Stimulated activated CD4-positive, alpha-beta T cell treated with anti-CD3 and anti-CD28 coated beads, Interleukin-4, amount 100 ng/mL, for 1 hour (primary cell): ENCODE measurements around the gene PTPRT.
"Not testable (repeated sequence)": the region's sequence is repeated elsewhere in the genome, so short reads cannot be mapped to it uniquely, and the experiment has no call there.

ENCODE experiments used
- DNase-seq: peaks from one replicate; pipeline ENCODE4 v3.0.0-alpha.2; 2020

Gene PTPRT

DNA sequence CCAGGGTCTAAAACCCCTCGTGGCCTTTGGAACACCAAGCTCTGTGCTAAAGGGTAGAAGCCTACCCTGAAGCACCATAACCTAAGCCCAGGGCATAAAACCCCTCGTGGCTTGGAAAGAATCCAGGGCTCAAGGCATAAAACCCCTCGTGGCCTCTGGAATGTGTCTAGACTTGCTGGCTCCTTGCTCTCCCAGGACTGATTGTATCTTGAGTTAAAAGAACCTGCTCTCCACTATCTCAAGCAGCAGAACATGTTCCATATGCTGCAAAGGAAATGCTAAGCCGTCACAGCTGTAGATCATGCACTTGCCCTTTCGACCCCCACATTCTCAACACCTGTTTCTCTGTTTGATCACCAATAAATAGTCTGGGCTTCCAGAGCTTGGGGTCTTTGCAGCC lies 288.9 kb downstream of the PTPRT start:
- DNase-seq, result not testable (repeated sequence)

DNA sequence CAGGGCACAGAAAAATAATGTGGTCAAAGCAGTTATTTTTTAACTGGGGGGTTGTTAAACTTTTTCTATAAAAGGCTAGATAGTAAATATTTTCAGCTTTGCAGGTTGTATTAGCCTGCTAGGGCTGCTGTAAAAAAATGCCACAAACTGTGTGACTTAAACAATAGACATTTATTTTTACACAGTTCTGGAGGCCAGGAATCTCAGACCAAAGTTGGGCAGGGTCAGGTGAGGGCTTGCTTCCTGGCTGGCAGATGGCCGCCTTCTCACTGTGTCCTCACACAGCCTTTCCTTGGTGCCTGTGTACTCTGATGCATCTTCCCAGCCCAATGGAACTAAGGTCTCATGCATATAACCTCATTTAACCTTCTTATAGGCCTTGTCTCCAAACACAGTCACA lies 294.7 kb downstream of the PTPRT start:
- no peak for DNase-seq

DNA sequence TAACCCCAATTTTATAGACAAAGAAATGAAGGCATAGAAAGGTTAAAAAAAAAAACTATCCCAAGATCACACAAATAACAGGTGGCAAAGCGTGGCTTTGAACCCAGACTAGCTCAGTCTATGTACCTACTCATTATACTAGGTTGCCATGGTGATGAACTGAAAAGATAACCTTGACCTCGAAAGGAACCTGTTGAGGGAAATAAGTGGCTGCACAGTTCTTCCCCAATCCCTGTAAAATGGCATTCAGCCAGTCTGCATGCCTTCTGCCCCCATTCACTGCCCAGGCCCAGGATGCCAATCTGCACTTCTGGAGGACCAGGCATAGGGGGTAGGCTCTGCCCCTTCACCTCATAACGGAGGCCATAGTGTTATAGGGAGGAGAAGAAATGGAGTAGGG lies 295.2 kb downstream of the PTPRT start:
- DNase-seq, result no peak

DNA sequence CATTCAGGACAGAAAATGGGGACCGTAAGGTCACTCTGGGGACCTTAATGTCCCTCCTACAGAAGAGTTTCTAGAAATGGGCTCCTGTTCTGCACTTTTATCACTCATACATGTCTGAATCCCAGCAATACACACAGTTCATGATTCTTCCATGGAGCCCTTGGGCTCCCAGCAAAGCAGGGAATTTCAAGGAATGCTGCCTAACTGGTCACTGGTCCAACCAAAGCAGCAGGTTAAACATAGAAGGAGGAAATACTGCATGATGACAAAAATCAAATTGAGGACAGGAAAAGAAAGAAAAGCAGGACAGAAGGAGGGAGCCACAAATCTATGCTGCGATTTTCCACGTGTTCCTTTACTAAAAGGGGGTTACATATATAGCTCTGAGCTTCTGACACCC lies 300.2 kb downstream of the PTPRT start:
- DNase-seq, result no peak

DNA sequence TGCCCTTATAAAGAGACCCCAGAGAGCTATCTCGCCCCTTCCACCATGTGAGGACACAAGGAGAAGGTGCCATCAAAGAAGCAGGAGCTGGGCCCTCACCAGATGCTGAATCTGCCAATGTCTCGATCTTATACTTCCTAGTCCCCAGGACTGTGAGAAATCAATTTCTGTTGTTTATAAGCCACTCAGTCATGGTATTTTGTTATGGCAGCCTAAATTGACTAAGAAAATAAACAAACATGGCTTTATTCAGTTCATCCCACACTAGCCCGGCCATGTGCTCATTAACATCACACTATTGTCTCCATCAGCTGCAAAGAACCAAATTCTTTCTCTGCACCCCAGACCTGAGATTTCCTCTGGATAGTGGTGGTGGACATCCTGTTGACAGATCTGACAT lies 302.4 kb downstream of the PTPRT start:
- no peak for DNase-seq

DNA sequence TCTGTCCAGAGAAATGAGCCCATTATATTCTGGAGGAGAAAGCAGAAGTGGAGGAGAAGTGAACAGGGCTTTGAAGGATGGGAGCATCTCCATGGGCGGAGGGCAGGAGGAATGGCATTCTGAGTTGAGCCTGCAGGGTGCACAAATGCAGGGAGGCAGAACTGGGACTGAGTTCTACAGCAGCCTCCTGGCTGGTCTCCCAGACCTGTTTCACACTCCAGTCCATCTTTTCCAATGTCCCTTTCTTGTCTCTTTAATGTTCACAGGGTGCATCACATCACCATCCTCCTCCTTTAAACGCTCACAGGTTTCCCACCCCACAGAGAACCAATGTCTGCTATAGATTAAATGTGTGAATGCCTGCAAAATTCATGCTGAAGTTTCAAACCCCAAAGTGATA lies 302.9 kb downstream of the PTPRT start:
- no peak for DNase-seq

DNA sequence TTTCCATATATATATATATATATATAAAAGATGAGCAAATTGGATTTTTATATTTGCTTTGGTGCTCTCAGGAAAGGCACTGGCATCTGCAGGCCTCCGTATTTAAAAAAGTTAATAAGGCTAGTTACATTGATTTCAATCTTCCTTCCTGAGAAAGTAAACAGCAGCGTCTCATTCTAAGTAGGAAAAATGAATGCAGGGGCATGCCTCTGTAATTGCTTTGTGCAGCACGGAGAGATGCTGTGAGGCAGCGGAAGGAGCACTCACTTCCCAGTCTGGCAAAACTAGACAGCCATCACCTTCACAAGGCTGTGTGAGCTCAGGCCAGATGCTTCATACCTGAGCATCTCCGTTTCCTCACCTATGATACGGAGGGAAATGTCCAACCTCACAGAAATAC lies 303.7 kb downstream of the PTPRT start:
- DNase-seq, result no peak

DNA sequence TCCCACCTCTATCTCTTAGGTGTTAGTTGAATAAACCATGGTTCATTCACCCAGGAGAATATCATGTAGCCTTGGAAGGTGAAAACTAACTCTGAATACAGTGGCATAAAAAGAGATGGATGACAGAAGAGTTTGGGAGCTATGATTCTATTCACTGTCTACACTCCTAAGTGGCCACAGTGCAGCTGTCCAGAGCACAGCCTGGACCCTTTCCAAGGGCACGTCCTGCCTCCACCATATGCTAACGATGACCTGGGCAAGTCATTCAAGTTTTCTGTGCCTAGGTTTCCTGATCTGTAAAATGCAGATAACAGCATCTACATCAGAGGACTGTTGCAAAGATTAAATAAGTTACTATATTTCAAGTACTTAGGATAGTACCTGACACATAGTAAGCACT lies 314.1 kb downstream of the PTPRT start:
- no peak for DNase-seq

DNA sequence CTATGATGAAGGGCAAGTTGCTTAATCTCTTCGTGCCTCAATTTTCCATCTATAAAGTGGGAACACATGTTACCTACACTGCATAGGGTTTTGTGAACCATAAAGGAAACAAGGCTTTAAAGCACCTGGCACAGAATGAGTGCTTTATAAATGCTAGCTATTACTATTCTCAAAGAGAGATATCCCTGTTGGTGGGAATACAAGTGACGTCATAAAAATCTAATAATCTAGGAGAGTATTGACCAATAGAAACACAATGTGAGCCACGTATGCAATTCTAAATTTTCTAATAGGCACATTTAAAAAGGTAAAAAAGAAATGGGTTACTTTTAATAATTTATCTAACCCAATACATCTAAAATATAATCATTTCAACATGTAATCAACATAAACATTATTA lies 316.4 kb downstream of the PTPRT start:
- no peak for DNase-seq

DNA sequence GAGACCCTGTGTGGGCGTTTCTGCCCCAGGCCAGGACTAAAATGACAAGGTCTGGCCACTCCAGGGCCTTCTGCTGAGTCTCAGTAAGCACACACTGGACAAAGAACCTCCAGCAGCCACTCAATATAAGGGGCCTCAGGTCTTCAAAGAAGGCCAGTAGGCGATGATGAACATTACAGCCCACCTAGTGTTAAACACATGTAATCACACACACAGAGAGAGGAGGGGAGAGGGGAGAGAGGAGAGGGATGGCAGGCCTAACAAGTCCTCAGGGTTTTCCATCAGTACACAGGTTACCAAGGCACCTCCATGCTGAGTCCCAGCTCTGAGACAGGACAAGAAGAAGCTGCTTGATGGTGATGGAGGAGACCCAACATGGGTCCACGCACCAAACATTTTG lies 325.6 kb downstream of the PTPRT start:
- DNase-seq, result no peak

DNA sequence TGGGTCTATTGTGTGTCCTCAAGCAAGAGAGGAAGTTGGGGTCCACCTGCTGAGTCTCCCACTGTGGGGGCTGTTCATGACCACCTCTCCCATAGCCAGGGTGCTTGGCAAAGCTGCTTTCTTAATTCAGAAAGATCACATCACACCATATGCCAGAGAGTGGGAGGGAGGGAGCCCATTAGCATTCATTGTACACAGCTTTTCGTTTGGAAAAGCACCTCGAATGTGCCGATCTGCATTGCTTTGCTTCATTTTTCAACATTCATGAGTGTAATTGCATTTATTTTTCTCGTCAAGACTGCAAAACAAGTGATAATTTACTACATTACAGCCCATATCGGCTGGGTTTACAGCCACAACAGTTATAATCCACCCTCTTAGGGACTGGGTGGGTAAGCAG lies 327.3 kb downstream of the PTPRT start:
- DNase-seq, result no peak

DNA sequence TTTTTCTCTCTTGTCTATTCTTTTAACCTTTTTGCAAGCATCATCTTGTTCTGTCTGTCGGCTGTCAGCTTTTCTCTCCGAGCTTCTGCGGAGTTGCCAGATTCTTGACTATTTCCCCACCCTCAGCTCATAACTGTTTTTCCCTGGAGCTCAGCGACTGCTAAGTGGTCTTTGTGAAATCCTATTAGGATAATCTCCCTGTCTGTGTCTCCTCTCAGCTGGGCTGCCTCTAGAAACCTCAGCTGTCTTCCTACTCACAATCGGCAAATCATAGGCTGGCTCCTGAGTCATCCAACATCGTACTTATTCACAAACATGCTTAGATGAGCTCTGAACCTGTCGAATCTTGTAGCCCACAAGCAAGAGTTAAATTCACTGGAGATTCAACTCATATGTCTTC lies 332.3 kb downstream of the PTPRT start:
- DNase-seq, result no peak

DNA sequence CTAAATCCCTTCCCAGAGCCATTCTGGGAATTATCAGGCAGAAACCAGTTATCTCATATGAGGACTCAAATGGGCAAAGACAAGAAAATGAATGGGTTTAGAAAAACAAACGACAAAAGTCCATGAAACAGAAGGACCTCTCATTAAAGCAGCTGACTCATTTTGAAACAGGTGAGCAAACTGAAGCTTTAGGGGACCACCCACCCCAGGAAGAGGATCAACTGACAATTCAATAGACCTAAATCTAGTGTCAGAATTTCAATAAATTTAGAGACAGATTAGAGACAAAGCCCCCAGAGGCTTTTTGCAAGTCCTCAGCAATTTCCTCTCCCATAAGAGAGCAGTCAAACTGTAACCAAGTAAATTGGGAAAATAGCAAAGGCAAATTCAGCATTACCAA lies 333.8 kb downstream of the PTPRT start:
- no peak for DNase-seq

DNA sequence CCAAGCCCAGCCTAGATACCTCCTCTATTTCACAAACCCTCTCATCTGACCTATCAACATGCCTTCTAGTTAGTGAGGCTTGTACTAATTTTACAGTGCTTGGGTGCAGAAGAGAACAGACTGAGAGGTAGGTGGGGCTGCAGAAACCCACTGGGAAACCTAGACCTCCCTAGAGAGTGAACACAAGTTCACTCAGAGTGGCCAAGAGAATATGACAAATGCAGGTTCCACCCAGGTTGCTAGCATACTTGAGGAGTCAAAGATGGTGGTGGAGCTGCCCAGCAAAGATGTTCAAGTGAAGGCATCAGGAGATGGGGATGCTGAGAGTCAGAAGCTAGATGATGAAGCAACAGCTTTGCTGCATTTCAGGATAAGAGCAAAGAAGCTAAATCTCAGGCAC lies 337.0 kb downstream of the PTPRT start:
- no peak for DNase-seq

DNA sequence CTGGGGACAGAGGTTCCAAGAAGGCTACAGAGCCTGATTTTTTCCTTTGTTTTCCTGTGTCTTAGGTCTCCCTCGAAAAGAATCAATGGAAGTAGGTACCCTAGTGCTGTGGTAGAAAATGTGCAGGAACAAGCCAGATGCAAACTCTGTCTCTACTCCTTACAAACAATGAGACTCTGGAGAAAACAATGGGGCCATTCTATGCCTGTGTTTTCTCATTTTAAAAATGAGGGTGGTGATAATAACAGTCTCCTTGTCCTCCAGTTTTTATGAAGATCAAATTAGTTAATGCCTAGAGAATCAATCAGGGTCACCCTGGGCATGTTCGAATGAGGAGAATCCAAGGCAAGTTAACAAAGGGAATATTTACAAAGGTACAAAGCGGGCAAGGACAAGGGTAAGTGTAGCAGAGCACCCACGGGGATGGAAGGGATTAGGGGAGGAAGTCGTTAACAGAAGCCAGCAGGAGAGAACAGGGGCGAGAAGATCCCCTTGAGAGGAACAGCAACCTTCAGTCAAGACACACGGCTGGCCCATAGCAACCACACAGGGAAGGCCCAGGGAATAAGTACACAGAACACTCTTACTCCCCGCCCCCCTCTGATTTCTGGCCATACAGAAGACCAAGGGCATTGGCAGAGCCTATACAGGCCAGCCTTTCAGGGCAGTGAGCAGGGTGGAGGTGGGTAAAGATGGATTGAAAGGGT lies 342.8 kb downstream of the PTPRT start:
- DNase-seq, result no peak

DNA sequence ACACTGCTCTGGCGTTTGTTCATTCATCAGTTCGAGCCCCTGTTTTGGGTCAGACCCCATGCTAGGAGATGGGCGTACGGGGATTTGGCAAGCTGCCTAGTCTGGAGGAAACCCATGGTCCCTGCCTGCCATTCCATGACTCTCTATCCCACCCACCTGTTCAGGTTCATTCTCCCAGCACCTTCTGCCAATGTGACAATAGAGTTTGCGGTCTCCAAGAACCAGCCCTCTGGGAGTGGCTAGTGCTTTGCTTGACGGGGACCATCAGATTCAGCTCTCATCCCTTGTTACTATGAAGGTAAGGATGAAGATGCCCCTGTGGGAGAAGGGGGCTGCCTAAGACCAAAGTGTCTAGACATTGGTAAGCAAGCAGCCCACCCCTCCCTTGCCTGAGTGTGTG lies 345.0 kb downstream of the PTPRT start:
- no peak for DNase-seq

DNA sequence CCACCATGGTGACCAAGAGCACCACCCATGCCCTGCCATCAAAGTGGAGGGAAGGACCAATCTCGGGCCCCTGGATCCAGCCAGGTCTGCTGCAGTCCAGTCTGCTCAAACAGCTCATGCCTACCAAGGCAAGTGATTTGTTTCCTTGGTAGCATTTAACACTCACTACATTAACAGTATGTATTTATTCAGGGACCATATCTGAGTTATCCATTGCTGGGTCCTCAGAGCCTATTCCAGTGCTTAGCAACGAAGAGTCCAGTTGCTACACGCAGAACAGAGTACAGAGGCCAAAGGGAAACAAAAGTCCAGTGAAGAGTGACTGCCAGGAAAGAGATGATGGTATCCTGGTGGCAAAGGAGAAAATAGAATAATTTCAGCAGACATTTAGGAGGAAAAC lies 352.2 kb downstream of the PTPRT start:
- DNase-seq, result no peak

DNA sequence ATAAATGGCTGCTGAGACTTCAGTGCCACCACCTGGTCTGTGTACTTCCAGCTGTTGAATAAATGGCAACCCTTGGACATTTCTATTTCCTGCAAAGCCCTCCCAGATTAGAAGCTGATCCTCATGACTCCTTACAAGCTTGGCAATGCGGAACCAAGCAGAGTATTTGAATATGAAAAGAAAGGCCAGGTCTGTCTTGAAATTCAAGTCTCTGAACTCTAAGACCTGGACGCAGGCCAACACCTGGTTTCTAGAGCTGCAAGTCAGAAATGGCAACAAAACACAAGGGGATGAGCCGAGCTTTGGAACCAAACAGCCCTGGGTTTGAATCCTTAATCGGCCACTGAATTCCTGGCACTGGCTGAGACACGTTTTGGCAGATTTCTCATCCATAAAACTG lies 353.4 kb downstream of the PTPRT start:
- no peak for DNase-seq

DNA sequence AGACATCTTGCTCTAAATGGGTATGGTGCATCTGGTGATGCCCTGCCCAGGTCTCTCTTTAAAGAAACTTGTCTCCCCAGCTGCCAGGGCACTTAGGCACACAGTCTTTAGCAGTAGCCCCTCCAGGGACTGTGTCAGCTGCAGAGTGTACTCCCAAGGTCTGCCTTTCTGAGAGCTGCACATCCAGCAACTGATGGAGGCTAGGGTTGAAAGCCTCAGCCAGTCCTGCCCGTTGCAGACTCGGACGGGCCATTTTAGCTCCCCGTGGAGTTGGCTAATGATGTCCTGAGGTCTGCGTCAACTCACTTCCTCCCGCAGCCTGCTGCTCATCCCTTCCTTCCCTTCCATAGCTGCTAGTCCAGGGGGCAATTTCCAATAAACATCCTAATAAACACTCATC lies 381.8 kb downstream of the PTPRT start:
- DNase-seq, result no peak

DNA sequence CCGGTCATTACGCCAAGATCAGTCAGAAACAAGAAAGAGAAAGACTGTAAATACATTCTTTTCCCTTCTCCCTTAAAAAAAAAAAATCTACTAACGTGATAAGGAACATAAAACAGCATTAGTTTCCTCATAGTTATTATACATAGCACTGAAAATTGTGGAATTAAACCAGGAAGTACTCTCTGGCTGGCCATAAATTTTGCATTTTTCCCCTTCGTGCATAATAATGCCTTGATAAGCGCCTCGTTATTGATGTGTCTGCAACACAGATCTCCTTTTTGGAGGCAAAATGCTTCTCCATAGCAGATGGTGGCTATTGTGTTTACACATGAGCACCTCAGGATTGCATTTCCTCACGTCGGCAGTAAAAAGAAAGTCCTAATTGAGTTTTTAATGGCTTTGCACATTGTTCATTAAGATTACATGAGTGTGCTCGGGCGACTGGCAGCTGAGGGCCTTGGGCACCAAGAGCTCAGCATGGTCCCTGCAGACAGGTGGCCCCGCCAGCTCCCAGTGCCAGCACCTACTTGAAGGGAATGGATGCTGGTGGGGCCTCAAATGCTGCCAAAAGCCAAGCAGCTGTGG lies 394.5 kb downstream of the PTPRT start:
- no peak for DNase-seq

DNA sequence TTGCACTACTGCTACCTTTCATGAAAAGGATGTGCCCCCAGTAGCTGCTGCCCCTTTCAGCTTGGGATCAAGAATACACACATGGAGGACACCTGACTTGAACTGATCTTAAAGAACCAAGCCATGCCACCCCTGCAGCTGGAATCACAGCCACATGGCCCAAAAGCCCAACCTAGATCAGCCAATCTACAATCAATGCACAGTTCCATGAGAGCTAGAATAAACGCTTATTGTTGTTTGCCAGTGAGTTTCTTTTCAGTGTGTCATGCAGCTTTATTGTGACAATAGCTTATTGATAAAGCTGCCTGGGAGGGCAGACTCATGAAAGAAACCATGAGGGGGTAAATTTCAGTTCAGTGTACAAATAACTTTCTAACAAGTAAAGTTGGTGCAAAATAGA lies 397.7 kb downstream of the PTPRT start:
- no peak for DNase-seq

DNA sequence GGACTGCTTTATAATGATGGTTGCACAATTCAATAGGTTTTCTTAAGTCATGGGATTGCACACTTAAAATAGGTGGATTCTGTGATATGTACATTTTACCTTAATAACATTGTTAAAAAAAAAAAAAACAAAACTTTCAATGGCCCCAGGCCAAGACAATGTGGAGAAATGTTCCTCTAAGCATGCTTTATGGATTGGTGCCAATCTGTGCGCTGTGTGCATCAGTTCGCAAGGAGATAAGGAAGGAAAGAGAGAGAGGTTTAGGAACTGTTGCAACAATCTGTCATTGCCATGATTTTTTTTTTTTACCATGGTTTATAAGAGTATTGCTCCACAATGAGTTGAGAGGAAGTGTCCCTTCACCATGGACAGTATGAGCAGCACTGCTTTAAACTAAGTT lies 399.6 kb downstream of the PTPRT start:
- no peak for DNase-seq

DNA sequence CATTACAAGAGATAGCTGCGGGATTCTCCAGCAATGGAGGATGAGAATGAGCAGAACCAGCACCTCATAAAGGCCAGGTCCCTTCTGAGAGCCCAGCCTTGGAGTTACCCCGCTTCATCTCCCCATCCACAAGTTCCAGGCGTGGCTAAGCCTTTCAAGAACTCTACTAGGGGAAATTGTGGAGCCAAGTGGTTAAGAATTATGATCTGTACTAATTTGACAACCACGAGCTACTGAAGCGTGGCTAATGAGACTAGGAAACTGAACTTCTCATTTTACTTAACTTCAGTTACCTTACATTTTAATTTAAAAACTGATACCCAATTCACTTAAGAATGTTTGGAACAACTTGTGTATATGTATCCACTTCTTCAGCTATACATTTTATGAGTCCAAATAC lies 401.0 kb downstream of the PTPRT start:
- DNase-seq, result no peak

DNA sequence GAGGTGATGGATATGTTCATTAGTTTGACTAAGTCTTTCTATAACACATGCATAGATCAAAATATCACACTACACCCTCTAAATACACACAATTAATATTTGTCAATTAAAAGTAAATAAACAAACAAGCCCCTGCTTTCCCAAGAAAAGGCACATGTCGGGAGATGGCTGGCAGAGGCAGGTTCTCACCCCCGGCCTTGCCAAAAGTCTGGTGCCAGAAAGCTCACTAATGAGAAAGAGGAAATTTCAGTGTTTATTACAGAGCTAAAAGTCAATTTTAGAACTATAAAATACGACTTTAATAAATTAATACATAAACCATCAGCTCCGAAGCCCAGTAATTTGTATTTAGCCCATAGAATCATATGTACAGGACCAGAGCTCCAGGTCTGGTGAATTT lies 404.7 kb downstream of the PTPRT start:
- DNase-seq, result no peak

DNA sequence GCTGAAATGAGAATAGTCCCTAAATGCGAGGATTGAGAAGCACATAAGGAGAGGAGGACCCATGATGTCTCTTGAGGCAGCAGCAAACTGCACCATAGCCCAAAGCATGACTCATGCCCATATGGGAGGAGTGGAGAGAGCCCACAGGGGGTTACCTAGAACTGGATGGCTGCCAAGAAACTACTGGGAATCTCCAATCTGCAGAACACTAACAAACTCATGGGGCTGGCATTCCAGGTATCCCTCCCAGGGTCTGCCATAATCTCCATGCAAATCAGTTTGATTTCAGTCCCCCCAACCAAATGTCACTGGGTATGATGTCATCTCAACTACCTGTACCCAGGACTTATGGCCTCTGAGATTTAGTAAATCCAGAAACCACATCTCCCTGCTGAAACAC lies 410.5 kb downstream of the PTPRT start:
- no peak for DNase-seq
